ENCODE measurements around the gene EXT2. TPM values are rescaled to one million over a fixed set of nuclear protein-coding genes. Genes with fewer than 3 reads are reported as not detected.
A peak's percentile ranks its signal among the peaks of the same experiment; 100 is the strongest.

Gene EXT2
- total RNA-seq, 1 donor from 2014 or later, result 53.7 TPM

DNA sequence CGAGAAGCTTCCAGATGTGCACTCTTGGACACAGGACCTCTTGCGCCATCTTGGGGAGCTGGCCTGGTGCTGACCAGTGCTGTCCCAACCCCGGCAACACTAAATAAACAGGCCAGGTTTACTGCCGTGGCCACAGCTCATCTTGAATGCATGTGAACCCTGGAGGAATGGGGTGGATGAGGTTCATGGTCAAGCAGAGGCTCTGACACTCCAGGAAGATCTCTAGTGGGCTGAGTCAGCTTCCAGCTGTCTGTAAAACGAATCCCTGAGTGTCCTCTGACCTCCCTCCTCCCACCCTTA is 162.7 kb downstream of the EXT2 start:
- no peaks in the 10 kb centered on the region for H3K27me3 ChIP-seq (ENCODE audit: low read depth)
- H3K9me3 ChIP-seq, result peaks cover 2% of the 10 kb centered on the region
- no peak overlapping the region for H3K27ac ChIP-seq
- H3K4me3 ChIP-seq, result no peak overlapping the region
- intact Hi-C loops (cut with DNase I), result no loop called here
- H3K4me1 ChIP-seq, result no peaks in the 10 kb centered on the region
- no peak for DNase-seq
- ATAC-seq, result peak in 1 of 2 donors; percentile 12
- H3K36me3 ChIP-seq, result no peaks in the 10 kb centered on the region
- TF ChIP-seq, protein P1, sequence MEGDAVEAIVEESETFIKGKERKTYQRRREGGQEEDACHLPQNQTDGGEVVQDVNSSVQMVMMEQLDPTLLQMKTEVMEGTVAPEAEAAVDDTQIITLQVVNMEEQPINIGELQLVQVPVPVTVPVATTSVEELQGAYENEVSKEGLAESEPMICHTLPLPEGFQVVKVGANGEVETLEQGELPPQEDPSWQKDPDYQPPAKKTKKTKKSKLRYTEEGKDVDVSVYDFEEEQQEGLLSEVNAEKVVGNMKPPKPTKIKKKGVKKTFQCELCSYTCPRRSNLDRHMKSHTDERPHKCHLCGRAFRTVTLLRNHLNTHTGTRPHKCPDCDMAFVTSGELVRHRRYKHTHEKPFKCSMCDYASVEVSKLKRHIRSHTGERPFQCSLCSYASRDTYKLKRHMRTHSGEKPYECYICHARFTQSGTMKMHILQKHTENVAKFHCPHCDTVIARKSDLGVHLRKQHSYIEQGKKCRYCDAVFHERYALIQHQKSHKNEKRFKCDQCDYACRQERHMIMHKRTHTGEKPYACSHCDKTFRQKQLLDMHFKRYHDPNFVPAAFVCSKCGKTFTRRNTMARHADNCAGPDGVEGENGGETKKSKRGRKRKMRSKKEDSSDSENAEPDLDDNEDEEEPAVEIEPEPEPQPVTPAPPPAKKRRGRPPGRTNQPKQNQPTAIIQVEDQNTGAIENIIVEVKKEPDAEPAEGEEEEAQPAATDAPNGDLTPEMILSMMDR (IDR thresholded peaks at IDR 0.05), result no peak

DNA sequence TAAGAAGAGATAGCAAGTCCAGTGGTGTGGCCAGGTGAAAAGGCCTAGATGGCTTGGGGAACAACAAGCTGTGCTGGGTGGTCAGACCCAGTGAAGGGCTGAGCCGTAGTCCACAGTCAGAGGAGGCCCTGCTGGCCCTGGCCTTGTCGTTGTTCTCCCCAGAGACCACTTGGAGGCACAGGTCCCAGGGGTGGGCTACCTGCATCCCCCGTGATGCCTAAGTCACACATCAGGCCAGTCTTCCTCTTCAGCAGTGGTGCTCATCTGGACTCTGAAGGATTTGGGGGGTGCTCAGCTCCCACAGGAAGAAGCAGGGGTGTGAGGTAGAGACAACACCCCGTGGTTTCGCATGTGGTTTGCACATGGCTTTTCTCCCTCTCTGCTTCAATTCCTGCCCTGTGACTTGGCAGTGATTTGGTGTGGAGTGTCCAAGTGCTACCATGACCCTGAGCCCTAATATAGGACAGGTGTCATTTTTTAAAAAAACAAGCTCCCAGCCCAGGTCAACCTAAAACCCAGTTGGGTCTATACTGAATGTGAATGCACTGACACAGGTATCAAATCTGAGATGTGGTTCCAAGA is 163.5 kb downstream of the EXT2 start:
- no peaks in the 10 kb centered on the region for H3K9me3 ChIP-seq
- no peaks in the 10 kb centered on the region for H3K27me3 ChIP-seq (ENCODE audit: low read depth)
- no peaks in the 10 kb centered on the region for H3K36me3 ChIP-seq
- ATAC-seq, result no peak
- TF ChIP-seq, protein P1 (IDR thresholded peaks at IDR 0.05), result no peak
- intact Hi-C loops (cut with DNase I), result no loop called here
- H3K27ac ChIP-seq, result no peak overlapping the region
- DNase-seq, result no peak
- no peak overlapping the region for H3K4me3 ChIP-seq
- H3K4me1 ChIP-seq, result no peaks in the 10 kb centered on the region

DNA sequence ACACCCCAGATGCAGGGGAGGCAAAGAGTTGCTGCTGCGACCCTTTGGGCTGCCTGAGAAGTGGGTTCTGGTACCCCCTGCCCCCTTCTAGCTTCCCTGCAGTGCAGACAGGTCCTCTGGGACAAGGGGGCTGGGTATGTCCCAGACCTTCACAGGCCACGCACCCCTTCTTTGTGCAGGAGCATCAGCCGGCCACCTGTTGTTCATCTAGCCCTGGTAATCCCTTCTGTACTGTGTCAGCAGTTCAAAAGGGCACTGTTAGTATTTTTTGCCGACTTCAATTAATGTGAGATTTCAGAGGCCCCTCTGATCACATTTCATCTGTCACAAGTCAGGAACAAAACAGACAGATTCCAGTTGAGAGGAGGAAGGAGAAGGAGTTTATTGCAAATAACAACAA is 164.6 kb downstream of the EXT2 start:
- H3K4me3 ChIP-seq, result no peak overlapping the region
- H3K9me3 ChIP-seq, result no peaks in the 10 kb centered on the region
- no peaks in the 10 kb centered on the region for H3K4me1 ChIP-seq
- ATAC-seq (no peak), DNase-seq (no peak)
- intact Hi-C loops (cut with DNase I), result no loop called here
- no peaks in the 10 kb centered on the region for H3K27me3 ChIP-seq (ENCODE audit: low read depth)
- TF ChIP-seq, protein P1 (IDR thresholded peaks at IDR 0.05), result no peak
- H3K27ac ChIP-seq, result no peak overlapping the region
- H3K36me3 ChIP-seq, result no peaks in the 10 kb centered on the region

DNA sequence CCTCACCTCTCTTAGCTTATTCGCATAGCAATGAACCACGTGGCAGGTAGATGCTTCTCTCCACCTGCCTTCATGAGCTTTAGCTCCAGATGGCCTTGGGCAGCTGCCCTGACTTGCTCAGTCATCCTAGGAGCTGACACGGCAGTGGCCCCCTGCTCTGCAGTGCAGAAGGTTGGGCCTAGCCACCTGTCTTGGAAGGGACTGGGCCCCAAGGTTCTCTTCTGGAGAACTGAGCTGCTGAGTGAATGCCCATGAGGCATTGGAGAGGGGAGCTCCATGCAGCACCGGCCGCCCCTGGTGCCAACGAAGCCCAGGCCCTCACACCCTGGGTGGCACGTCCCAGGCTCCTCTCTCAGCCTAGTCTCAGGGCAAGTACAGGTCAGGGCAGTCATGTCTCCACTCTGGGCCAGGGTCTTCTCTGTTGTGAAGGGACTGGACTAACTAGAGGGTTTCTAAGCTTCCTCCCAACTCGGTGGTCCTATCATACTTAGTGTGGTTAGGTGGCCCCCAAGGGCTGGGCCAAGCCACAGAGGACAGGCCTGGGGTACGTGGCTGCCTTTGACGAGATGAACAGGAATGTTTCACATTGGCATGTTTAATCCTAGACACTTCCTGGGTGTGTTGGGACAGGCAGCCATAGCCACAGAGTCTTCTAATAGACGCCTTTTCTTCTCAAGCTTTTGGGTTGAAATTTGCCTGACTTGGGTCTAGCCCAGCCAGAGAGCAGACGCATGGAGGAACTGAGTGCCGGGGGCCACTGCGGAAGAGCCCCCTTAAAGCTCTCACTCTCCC is 166.5 kb downstream of the EXT2 start:
- intact Hi-C loops (cut with DNase I), result no loop called here
- no peak overlapping the region for H3K27ac ChIP-seq
- TF ChIP-seq, protein P1 (IDR thresholded peaks at IDR 0.05), result no peak
- no peak overlapping the region for H3K4me3 ChIP-seq
- no peaks in the 10 kb centered on the region for H3K4me1 ChIP-seq
- H3K9me3 ChIP-seq, result no peaks in the 10 kb centered on the region
- no peaks in the 10 kb centered on the region for H3K27me3 ChIP-seq (ENCODE audit: low read depth)
- DNase-seq (no peak), ATAC-seq (no peak)
- no peaks in the 10 kb centered on the region for H3K36me3 ChIP-seq

DNA sequence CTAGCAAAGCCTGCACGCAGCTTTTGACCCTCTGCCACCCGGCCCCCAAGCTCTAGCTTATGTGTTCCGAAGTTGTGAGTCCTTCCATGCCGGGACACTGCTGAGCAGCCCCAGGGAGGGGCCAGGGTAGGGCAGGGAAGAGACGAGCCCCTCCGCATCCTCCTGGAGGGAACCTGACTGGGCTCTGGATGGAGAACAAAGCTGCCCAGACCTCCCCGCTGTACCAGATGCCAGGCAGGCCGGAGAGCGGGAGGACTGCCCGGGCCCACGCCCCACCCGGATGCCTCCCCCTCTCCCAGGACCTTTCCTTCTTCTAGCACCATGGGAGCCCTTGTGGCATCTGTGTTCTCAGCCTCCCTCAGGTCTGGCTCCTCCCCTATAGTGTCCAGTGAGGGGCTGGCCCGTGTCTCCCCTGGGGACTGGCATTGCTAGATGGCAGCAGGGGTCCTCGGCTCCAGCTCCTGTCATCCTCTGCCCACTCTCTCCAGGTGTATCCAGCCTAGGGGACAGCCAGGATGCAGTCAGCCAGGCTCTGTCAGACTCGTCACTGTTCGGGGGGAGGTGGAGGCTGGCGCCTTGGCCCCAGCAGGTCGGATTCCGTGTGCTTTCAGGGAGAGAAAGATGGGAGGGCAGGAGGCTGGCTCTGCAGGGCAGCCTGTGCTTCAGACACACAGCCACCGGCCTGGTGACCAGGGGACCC is 168.4 kb downstream of the EXT2 start:
- H3K4me1 ChIP-seq, result no peaks in the 10 kb centered on the region
- TF ChIP-seq, protein P1 (IDR thresholded peaks at IDR 0.05), result no peak
- H3K27me3 ChIP-seq (ENCODE audit: low read depth), result no peaks in the 10 kb centered on the region
- intact Hi-C loops (cut with DNase I), result no loop called here
- H3K27ac ChIP-seq, result no peak overlapping the region
- no peaks in the 10 kb centered on the region for H3K36me3 ChIP-seq
- DNase-seq, result no peak
- no peaks in the 10 kb centered on the region for H3K9me3 ChIP-seq
- H3K4me3 ChIP-seq, result no peak overlapping the region
- no peak for ATAC-seq

All from lower lobe of right lung (tissue), 2 donors.